DMS153 treated with DMSO at 0.1 percent for 48 hours (cell line): ENCODE measurements around the gene ITPRIPL1.

ENCODE experiments used
- DNase-seq: peaks from one replicate; lab custom pipeline; 2025; ENCODE audit not compliant: unreplicated experiment; lab: John Stamatoyannopoulos, UW

Gene ITPRIPL1

DNA sequence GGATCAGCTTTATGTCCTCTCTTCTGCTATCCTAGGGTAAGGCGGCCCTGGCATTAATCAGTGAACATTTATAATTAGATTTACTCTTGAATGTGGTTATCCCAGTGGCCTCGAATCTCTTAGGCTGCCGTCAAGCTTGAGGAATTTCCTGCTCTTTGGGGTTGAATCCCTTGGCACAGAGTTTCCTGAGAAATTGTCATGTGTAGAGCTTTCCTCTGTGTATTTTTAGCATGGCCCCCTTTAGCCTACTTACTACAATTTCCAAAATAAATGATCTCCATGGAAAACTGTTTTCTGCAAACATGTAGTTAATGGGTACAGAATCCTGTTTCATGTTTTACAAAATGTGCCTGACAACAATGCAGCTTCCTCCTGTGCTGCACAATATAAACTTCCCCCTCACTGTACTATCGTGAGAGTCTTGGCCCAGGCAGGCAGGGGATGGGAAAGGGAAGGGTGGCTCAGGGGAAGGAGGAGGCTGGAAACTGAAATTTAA is 28.5 kb downstream of the ITPRIPL1 start:
- DNase-seq = no peak

DNA sequence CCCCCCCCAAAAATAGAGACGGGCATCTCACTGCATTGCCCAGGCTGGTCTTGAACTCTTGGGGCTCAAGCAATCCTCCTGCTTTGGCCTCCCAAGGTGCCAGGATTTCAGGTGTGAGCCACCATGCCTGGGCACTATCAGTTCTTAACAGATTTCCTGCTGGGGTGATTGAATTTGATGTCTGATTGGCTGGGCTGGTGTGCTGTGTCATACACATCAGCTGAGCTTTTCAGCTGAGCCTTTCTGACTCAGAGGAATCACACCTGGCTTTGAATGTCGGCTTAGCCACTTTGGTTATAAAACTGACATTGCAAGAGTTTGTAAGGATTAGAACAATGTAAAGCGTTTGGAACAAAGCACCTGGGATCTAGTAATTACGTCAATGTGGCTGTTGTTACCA is 29.4 kb downstream of the ITPRIPL1 start:
- DNase-seq = no peak

DNA sequence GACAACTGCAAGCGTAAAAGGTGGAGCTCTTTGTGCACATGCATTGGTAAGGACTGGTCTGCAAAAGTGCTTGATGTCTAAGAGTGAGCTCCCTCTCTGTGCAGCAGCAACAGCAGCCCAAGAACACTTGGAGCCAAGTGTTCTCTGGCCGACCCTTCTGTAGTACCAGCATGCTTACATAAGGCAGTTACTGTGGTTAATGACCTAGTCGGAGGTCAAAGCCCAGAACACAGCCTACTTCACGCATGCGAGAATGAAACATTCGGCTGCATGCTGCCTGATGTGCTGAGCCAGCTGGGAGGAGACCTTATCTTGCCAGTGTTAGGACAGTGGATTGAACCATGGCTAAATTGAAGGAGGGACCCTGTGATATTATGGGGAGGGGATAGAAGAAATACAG is 31.8 kb downstream of the ITPRIPL1 start:
- no peak for DNase-seq

DNA sequence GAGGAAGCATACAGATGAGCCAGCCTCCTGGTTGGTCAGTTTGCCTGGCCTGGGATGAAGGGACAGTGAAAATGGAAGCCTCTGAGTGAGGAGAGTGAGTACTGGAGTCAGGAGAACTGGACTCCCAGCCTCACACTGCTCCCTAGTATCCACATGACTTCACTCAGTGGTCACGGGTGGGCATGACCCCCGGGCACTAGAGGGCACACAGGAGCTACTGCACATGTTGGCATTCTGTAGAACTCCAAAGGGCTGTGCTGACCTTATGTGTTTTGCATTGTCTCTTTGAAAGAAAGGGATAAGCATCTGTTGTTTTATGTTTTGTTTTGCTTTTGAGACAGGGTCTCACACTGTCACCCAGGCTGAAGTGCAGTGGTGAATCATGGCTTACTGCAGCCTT is 34.2 kb downstream of the ITPRIPL1 start:
- no peak for DNase-seq

DNA sequence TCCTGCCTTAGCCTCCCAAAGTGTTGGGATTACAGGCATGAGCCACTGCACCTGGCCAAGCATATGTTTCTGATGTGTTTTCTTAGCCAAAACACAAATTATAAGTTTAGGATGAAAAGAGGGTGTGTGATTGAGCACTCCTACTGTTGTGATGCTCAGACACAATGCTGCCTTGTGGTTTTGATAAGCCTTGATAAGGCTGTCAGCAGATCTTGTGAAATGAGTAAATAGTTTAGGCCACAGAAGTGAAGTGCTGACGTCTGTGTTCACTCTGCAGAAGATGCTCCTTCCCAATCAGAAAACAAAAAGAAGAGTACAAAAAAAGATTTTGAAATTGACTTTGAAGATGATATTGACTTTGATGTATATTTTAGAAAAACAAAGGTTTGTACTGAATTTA is 34.7 kb downstream of the ITPRIPL1 start:
- DNase-seq = no peak

DNA sequence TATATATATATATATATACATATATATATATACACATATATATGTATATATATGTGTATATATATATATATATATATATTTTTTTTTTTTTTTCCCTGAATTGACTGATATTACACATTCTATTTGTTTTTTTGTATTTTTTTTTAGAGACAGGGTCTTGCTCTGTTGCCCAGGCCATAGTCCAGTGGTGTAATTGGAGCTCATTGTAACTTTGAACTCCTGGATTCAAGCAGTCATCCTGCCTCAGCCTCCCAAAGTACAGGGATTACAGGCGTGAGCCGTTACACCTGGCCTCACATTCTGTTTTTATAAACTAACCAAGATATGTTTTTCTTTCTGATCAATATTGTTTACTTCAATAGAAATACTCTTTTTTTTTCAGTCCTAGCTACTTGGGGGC is 36.6 kb downstream of the ITPRIPL1 start:
- DNase-seq = no peak

DNA sequence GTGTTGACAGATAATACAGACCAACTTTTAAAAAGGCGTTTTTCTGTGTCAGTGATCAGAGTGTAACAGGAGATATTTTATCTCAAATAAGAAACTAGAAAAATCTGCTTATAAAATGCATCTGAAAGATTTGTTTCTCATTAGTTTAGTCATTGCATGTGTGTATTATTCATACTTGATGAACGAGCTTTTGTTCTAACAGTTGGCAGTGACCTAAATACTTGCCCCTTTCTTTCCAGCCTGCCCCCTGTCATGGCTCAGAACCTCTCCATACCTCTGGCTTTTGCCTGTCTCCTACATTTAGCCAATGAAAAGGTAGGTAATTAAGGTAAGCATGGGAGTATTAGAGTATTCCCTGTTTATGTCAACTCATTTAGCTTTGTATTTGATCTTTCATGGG is 44.1 kb downstream of the ITPRIPL1 start:
- DNase-seq = no peak

DNA sequence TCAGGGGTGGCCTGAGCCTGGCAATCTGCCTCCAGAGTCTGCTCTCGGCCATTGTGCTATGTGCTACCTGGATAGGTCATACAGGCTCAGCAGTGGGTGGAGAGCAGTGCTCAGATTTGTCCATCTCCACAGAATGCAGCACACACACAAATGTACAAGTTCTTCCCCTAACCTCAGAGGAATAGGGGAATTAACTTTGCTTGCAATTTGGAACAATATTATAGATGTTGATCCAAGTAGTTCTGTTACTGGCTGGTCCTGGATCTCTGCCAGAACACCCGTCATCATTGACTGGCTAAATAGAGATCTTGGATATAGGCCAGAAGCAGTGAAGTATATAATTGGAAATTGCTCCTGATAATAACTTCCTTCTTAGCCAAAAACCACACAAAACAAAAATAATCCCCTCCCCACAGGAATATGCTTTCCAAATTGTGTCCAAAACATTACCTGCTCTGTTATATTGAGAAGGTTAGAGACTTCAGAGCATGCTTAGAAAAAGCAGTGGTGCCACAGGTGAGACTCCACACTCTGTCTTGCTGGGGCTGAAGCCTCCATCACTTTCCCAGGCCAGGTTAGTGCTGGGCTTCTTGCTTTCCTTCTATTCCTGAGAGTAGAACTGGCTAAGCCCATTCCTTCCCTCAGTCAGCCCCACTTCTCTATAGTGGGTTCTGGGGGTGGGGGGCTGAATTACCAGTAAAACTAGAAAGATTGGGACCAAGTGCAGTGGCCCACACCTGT is 49.3 kb downstream of the ITPRIPL1 start:
- DNase-seq = peak; percentile 51
